OCI-LY1 (cell line): ENCODE measurements around the gene RAPGEF6.
A peak's percentile ranks its signal among the peaks of the same experiment; 100 is the strongest.

Source experiments
- H2AFZ ChIP-seq: fragments of 200-600 bp; sonication (generic), shearing (Covaris generic); 2 replicates; pipeline ENCODE4 v1.6.0; 2014; ENCODE audit warnings: antibody characterized with exemption, mild to moderate bottlenecking, low read length
- H3F3A ChIP-seq: fragments of 200-600 bp; sonication (generic), shearing (Covaris generic); 2 replicates; pipeline ENCODE4 v1.6.0; 2014; ENCODE audit warnings: mild to moderate bottlenecking, antibody characterized with exemption, low read length, moderate library complexity; ENCODE audit not compliant: insufficient read depth
- H3K27ac ChIP-seq: fragments of 200-600 bp; sonication (generic); 2 replicates; pipeline ENCODE4 v1.5.1; 2014; ENCODE audit warnings: low read length, mixed run types, mild to moderate bottlenecking, low read depth; ENCODE audit not compliant: poor library complexity, severe bottlenecking
- H3K27me3 ChIP-seq: fragments of 200-600 bp; sonication (generic); 2 replicates; pipeline ENCODE4 v1.6.0; 2014; ENCODE audit warnings: antibody characterized with exemption, mild to moderate bottlenecking, low read length, moderate library complexity; ENCODE audit not compliant: insufficient read depth
- H3K36me3 ChIP-seq: fragments of 200-600 bp; sonication (generic); 2 replicates; pipeline ENCODE4 v1.6.1; 2014; ENCODE audit warnings: mild to moderate bottlenecking, antibody characterized with exemption, low read length, moderate library complexity, mixed read lengths; ENCODE audit not compliant: insufficient read depth
- H3K4me1 ChIP-seq: fragments of 200-600 bp; sonication (generic); 2 replicates; pipeline ENCODE4 v1.5.1; 2014; ENCODE audit warnings: mild to moderate bottlenecking, low read length, moderate library complexity; ENCODE audit not compliant: insufficient read depth, severe bottlenecking
- H3K4me2 ChIP-seq: fragments of 200-600 bp; sonication (generic), shearing (Covaris generic); 2 replicates; pipeline ENCODE4 v1.6.1; 2014; ENCODE audit warnings: low read length
- H3K4me3 ChIP-seq: fragments of 200-600 bp; sonication (generic); 2 replicates; pipeline ENCODE4 v1.5.1; 2014; ENCODE audit warnings: low read length, low read depth, mild to moderate bottlenecking, mixed read lengths; ENCODE audit not compliant: poor library complexity, severe bottlenecking
- H3K79me2 ChIP-seq: fragments of 200-600 bp; shearing (Covaris generic); 2 replicates; pipeline ENCODE4 v1.6.1; 2016; ENCODE audit warnings: mixed run types, low read length, mixed read lengths; ENCODE audit not compliant: insufficient read depth
- H3K9ac ChIP-seq: fragments of 200-600 bp; sonication (generic), shearing (Covaris generic); 2 replicates; pipeline ENCODE4 v1.6.1; 2014; ENCODE audit warnings: mild to moderate bottlenecking, low read length, mixed read lengths
- H3K9me2 ChIP-seq: fragments of 200-600 bp; sonication (generic), shearing (Covaris generic); 2 replicates; pipeline ENCODE4 v1.6.1; 2014; ENCODE audit warnings: low read depth, mild to moderate bottlenecking, low read length, mixed read lengths
- H3K9me3 ChIP-seq: fragments of 200-600 bp; shearing (Covaris generic); 2 replicates; pipeline ENCODE4 v1.6.1; 2014; ENCODE audit warnings: low read length, mixed read lengths
- H4K20me1 ChIP-seq: fragments of 200-600 bp; sonication (generic), shearing (Covaris generic); 2 replicates; pipeline ENCODE4 v1.6.0; 2016; ENCODE audit warnings: mild to moderate bottlenecking, low read length; ENCODE audit not compliant: insufficient read depth
- CTCF ChIP-seq: fragments of 200-600 bp; sonication (generic), shearing (Covaris generic); IDR thresholded peaks from 2 replicates; pipeline ENCODE4 v1.5.1; 2017; ENCODE audit warnings: mild to moderate bottlenecking, antibody characterized with exemption, low read length, moderate library complexity, mixed read lengths
- EZH2 ChIP-seq: fragments of 200-600 bp; sonication (generic), shearing (Covaris generic); IDR thresholded peaks from 2 replicates; pipeline ENCODE4 v1.8.0; 2017; ENCODE audit warnings: borderline replicate concordance, mixed run types, mild to moderate bottlenecking, antibody characterized with exemption, low read length, moderate library complexity, mixed read lengths

Gene RAPGEF6

GRCh38 chr5:131377346-131377745, 257.7 kb downstream of the RAPGEF6 start:
- Histone ChIP-seq H3K9me2 (no peaks in the 10 kb centered on the region), H3K36me3 (peaks cover 4% of the 10 kb centered on the region; the same call in 1 of the 2 replicates), H3K4me2 (no peak overlapping the region), H3K79me2 (peaks cover 26% of the 10 kb centered on the region), H3K4me3 (no peak overlapping the region), H3K9ac (no peak overlapping the region), H3K9me3 (no peaks in the 10 kb centered on the region), H3F3A (peaks cover 22% of the 10 kb centered on the region), H3K27ac (peak overlapping the region; percentile 91), H4K20me1 (no peaks in the 10 kb centered on the region), H3K27me3 (no peaks in the 10 kb centered on the region), H2AFZ (no peak overlapping the region), H3K4me1 (peaks cover 85% of the 10 kb centered on the region)
- TF ChIP-seq CTCF (no peak), EZH2 (no peak)

GRCh38 chr5:131375351-131375750, 259.7 kb downstream of the RAPGEF6 start:
- H2AFZ ChIP-seq, result no peak overlapping the region
- H3K9me2 ChIP-seq, result no peaks in the 10 kb centered on the region
- H4K20me1 ChIP-seq, result no peaks in the 10 kb centered on the region
- no peaks in the 10 kb centered on the region for H3K27me3 ChIP-seq
- no peak overlapping the region for H3K4me3 ChIP-seq
- peaks cover 67% of the 10 kb centered on the region for H3K4me1 ChIP-seq
- peaks cover 45% of the 10 kb centered on the region for H3K79me2 ChIP-seq
- H3K4me2 ChIP-seq, result no peak overlapping the region
- no peaks in the 10 kb centered on the region for H3K9me3 ChIP-seq
- H3K27ac ChIP-seq, result peak overlapping the region; percentile 67
- H3K36me3 ChIP-seq, result peaks cover 19% of the 10 kb centered on the region; the same call in 1 of the 2 replicates
- H3K9ac ChIP-seq, result peak overlapping the region; percentile 21; the same call in 1 of the 2 replicates
- TF ChIP-seq EZH2, result no peak
- TF ChIP-seq CTCF, result no peak
- peaks cover 11% of the 10 kb centered on the region for H3F3A ChIP-seq
